GM18508 (cell line): ENCODE results near the gene SYTL3.
"Not testable (repeated sequence)": the region's sequence is repeated elsewhere in the genome, so short reads cannot be mapped to it uniquely, and the experiment has no call there.

Source experiments
- ATAC-seq: cut with Tn5 transposase; IDR thresholded peaks from one replicate; pipeline ENCODE4 v1.9.1; 2021; ENCODE audit warnings: moderate number of reproducible peaks; ENCODE audit not compliant: insufficient read depth, unreplicated experiment

Gene SYTL3

DNA sequence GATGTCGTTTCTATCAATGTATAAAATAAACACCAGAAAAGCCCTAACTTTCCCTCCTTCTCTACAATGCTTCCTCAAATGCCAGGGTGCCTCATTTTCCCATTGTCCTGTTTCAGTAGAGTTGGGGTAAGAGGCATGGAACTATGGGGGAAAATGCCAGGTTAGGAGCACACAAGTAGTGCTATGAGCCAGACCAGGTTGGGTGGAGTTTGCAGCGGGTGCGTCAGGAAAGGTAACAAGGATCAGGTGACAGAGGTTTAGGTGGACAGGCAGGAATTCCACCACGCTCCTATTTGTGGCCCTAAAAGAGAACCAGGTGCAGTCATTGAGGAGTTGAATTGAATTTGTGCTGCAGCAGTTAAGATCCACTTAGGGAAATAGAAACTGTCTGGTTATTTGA lies 36.5 kb downstream of the SYTL3 start:
- no peak for ATAC-seq

DNA sequence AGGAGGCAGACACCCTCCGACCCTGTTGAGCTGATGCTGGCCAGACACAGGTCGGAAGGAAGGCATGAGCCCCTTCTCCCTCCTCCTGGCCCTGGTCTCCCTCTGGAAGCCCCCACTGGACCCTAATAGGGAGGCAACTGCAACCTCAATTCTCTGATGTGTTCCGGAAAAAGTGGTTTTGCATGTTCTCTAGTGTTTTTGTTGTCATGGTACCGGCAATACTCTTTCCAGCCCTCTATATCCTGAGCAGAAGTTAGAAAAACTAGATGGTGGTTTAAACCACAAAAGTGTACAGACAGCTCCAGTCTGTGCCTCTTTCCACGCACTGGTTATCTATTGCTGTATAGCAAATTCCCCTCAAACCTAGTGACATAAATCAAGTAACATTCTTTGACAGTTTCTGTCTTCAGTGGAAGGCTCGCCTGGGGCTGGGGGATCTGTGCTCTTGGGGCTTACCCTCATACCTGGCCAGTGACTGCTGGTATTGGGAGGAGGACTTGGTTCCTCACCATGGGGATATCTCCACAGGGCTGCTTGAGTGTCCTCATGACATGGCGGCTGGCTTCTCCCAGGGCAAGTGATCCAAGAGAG lies 37.0 kb downstream of the SYTL3 start:
- no peak for ATAC-seq

DNA sequence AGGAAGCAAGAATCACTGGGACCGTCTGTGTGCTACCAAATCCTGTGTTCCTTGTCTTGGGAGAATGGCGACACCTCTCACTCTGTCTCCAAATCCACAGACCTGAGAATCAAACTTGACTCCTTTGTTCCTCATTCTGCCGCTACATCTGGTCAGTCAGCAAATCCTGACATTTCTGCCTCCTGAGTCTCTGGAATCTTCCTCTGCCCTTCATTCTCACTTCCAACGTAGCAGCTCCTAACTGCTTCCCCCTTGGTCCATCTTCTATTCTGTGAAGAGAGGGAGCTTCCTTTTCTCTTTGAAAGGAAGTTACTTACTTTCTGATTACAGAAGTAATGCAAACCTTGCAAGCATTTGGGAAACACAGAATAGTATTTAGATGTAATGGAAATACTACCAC lies 37.7 kb downstream of the SYTL3 start:
- no peak for ATAC-seq

DNA sequence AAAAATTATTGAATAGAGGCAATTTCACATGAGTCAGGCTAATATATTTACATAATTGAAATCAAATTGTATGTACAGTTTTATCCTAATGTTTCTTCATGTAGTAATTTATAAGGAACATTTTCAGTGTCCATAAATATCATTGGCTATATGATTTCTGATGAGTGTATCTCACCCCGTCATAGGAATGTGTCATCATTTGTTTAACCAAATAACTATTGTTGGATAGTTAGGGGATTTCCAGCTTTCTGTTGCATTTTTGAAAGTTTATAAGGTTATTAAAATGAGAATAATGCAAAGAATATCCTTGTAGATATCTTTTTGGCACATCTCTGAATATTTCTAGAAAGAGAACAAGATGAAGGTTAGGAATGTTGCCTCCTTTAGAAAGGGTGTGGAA lies 39.0 kb downstream of the SYTL3 start:
- ATAC-seq = no peak

DNA sequence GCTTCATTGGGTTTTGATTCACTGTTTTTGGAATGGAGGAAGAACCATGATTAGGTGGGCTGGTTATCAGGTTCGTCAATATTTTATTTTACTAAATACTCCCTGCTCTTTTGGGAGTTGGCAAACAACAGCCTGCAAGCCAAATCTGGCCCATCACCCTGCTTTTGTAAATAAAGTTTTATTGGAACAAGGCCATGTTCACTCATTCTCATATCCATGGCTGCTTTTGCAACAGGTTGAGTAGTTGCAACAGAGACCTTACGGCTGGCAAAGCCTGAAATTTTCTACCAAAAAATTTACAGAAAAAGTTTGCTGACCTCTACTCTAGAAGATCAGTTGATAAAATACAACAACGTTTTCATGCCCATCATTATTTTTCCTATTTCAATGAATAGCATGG lies 45.1 kb downstream of the SYTL3 start:
- no peak for ATAC-seq

DNA sequence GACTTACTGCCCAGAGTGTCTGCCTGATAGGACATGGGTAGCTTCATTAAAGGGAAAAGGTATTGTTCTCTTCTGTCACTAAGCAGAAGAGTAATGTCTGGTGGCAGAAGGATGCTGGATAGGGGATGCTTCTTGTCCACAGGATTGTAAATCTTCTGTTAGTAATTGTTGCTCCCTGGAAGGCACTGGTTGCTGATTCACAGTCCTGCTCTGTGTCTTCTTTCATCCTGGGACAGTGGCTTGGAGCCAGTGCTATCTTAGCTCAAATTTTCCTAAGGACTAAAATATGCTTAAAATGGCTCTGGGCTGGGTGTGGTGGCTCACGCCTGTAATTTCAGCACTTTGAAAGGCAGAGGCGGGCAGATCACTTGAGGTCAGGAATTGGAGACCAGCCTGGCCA lies 48.0 kb downstream of the SYTL3 start:
- no peak for ATAC-seq

DNA sequence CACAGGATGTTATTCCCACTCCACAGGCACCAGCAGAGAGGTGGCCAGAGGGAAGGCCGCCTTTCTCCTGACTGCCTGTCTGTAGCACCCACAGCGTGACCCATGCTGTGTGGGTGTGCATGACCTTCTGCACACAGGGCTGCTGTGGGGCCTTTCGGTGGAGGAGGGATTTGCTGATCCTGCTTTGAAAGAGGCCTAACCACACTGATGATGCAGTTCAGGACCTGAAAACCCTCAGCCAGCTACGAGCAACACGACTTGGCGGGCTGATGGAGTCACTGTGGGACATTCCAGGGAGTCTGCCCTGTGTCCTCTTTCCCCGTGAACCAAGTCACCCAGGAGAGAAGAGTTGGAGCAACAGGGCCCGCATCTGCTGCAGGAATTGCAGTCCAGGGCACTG lies 49.1 kb downstream of the SYTL3 start:
- no peak for ATAC-seq

DNA sequence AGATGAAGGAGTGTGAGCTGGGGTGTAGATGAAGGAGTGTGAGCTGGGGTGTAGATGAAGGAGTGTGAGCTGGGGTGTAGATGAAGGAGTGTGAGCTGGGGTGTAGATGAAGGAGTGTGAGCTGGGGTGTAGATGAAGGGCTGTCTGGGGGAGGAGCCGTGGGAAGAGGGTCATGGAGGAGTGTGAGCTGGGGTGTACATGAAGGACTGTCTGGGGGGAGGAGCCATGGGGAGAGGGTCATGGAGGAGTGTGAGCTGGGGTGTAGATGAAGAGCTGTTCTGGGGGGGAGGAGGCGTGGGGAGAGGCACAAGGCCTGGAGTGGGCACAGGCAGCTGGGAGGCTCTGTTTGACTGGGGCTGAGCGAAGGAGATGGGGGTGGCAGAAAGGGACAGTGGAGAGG lies 51.4 kb downstream of the SYTL3 start:
- ATAC-seq = not testable (repeated sequence)

DNA sequence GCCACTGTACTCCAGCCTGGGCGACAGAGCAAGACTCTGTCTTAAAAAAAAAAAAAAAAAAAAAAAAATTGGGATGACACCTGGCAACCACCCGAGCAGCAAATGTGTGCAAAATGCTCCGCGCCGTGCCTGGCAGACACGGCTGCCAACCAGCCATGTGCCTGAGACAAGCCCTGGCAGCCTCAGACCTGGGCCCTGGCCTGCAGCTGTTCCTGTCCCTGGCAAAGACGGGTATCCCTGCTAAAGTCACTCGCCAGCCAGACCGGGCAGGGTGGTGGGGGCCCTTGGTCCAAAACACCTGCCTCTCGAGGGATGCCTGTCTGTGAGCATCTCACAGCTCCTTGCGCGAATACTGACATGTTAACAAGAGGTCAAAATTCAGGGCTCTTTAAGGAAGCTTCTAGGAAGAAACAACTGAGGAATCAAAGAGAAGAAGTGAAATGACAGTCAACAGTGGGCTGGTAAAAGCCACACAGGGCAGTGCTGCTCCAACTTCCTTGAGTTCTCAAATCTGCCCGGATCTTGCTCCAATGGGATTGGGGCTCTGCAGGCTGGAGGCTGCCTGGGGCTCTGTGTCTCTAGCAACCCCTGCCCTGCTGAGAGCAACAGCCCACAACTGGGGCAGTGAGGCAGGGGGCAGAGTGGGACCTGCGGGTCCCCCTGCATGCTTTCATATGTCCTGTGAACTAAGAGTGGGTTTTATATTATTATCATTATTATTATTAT lies 53.4 kb downstream of the SYTL3 start:
- no peak for ATAC-seq

DNA sequence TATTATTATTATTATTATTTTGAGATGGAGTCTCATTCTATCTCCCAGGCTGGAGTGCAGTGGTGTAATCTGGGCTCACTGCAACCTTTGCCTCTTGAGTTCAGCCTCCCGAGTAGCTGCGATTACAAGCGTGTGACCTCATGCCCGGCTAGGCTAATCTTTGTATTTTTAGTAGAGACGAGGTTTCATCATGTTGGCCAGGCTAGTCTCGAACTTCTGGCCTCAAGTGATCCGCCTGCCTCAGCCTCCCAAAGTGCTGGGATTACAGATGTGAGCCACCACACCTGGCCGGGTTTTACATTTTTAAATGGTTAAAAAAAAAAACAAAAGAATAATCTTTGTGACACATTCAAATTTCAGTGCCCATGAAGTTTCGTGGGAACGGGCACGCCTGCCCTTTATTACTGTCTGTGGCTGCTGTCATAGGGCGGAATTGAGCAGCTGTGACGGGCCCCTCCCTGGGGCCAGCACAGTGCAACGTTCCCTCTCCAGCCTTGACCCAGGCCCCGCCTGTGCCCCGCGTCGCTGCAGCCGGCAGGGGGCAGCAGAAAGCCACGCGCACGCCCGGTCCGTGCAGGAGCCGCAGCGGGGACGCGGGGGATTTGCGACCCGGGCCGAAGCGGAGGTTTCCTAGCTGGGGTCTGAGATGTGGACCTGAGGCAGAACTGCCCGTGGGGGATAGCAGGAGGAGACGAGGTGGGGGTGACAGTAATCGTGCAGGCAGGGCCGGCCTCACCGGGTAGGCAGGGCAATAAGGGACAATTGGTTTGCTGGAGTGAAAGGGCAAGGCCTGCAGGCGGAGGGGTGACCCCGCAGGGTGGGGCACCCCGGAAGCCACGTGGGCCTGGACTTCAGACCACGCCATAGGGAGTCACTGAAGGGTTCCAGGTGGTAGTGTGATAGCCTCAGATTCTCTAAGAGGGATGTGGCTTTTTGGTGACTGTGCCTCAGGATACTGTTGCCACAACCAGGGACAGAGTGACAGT lies 54.3 kb downstream of the SYTL3 start:
- ATAC-seq = peak; percentile 81

DNA sequence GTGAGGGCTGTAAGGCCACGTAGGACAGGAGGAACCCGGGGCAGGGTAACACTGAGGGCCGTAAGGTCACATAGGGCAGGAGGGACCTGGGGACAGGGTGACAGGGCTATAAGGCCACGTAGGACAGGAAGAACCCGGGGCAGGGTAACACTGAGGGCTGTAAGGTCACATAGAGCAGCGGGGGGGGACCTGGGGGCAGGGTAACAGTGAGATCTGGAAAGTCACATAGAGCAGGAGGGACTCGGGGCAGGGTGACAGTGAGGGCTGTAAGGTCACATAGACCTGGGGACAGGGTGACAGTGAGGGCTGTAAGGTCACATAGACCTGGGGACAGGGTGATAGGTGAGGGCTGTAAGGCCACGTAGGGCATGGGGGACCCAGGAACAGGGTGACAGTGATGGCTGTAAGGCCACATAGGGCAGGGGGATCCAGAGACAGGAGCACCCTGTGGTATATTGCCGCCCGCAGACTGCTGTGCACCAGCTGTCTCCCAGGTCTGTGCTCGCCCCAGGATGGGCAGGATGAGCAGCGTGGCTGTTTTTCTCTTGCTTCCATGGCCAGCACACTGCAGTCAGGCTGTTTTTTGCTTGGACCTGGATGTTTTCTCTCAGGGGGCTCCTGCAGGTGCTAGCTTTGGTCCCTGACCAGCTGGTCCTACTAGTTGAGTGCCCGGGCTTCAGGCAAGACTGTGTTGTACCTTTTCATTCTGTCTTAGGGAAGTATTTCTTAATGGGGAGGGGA lies 55.7 kb downstream of the SYTL3 start:
- no peak for ATAC-seq

DNA sequence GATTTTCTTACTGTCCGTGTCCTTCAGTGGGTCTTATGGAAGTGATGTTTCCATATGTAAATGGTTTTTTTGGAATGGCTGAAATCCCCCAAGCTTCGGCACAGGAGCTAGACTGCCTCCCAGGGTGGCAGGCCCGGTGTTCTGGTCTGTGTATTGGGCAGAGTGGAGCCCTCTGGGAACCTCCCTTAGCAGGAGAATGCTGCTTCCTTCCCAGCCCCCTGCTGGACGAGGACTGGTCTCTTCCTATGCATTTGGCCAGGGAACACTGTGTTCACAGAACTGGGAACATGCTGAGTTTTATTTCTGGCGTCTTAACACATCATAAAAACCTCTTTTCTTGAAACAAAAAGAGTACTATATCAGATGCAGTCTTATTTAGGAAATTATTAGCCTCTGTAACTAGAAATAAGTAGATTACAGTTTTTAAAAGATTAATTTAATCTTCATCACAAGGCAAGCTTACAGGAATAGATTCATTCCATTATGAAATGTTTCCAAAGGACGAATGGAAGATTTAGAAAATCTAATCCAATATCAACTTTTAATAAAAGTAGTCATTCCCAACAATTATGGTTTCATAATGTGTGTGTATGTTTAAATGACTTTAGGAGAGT lies 56.6 kb downstream of the SYTL3 start:
- no peak for ATAC-seq

DNA sequence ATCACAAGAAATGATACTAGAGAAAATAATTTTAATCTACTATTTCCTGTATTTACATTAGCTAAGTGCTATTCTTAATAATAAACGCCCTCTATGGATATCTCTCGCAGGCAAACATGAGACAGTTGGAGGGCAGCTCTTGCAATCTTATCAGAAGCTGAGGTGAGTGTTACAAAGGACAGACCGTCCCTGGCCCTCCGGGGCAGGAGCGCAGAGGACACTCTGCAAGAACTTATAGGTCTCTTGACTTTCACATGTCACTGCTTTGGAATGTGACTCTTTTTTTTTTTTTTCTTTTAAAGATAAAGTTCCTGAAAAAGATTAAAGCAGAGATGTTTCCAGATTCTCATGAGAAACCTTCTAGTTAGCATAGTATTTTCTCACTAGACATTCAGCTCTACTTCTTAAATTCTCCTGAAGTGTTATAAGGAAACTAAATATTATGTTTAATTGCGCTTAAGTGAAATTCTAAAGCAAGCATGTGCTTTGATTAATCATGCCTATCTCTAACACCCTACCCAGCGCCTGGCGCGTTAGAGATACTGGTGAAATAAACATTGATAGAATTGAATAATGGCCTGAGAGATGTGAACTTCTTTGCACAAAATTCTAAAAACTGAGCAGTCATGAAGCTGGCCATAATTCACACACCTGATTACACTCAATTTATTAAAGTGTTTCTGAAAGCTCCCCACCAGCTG lies 57.4 kb downstream of the SYTL3 start:
- no peak for ATAC-seq

DNA sequence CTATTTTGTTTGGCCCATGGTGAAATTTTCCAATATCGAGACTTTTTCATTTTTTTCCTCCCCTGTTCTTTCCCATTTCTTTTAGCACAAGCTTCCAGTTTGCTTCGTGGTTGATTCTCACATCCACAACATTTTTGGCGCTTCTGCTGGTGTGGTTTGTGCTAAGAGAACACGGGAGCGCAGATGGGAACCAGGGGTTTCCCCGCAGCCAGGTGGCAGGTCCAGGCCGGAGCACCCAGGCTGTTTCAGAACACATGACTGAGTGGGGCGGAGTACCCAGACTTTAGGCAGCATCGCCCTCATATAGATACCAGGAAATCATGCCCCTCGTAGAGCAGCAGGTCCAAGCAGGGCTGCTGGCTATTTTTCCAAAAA lies 58.0 kb downstream of the SYTL3 start:
- ATAC-seq = no peak

DNA sequence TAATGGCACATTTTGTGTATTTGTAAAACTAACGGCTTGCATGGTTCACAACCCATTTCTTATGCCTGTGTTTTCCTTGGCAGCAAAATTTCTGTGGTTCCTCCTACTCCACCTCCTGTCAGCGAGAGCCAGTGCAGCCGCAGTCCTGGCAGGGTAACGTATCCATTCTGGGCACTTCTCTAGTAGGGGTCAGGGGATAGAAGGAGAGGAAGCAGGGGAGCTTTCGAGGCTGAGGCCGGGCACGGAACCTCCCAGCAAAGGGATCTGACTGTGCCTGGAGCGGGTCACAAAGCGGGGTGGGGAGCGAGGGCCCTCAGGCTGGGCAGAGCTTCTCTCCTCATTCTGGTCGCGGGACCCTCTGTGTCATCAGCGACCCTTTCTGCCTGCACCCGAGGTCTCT lies 58.4 kb downstream of the SYTL3 start:
- no peak for ATAC-seq

DNA sequence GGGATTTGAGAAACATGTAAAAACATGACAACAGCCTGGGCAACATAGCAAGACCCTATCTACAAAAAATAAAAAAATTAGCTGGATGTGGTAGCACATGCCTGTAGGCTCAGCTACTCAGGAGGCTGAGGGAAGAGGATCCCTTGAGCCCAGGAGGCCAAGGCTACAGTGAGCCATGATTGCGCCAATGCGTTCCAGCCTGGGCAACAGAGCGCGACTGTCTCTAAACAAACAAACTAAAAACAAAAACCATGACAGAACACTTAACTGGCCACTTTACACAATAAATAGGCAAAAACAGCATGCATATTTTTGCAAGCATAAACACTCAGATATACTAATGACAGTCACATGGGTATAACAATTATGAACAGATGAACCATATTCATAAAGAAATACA lies 60.0 kb downstream of the SYTL3 start:
- ATAC-seq = no peak

DNA sequence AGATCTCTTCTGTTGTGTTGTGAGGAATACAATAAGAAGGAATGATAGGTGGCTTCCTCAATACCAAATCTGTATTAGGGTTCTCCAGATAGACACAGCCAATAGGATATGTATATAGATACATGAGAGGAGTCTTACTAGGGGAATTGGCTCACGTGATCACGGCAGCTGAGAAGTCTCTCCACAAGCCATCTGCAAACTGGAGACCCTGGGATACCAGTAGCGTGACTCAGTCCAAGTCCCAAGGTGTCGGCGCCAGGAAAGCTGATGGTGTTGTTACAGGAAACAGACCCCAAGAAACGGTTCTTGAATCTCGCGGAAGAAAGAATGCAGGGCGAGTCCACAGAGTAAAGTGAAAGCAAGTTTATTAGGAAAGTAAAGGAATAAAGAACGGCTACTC lies 61.4 kb downstream of the SYTL3 start:
- ATAC-seq = no peak

DNA sequence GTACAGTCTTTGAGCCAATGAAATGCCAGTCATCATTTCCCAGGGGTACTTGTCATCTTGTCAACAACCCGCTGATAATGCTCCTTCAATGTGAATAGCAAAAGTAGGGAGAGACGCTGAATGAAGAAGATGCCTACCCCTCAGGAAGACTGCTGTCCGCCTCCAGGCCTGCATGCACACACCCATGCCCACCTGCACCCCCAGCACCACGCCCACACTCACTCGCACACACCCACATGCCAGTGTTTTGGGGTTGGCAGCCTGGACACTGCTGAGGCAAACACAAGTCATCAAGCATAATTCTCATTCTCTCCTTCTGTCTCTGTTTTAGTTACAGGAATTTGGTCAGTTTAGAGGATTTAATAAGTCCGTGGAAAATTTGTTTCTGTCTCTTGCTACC lies 63.6 kb downstream of the SYTL3 start:
- ATAC-seq = no peak

DNA sequence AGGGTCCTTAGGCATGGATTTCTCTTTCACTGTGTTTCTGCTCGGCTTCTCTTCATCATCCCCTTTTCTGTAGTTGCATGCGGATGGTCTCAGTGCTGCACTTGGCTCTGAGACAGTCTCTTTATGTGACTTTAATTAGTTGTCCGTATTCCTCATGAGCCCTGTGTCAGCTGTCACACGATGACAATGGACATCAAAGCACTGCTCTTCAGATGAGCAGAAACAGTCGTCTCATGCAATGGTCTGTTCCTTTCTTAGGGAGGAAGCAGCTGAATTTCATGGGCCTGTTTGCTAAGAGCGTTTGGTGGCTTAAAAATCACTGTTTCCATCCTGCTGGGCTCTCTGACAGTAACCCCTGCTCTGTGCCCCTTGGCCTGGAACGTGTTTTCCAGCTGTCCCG lies 64.9 kb downstream of the SYTL3 start:
- no peak for ATAC-seq
